Astrocyte (in vitro differentiated cells and primary cell): Measurements from ENCODE around the gene PIGQ.

Experiments
- EZH2 ChIP-seq: IDR thresholded peaks from 2 replicates; pipeline ENCODE4 v1.6.1; 2012; ENCODE audit warnings: mild to moderate bottlenecking, low read length, inconsistent platforms; ENCODE audit not compliant: insufficient read depth
- TF ChIP-seq, protein P1 (sequence below): IDR thresholded peaks from 2 replicates; pipeline ENCODE4 v1.5.1; 2011; ENCODE audit warnings: low read depth, mild to moderate bottlenecking, inconsistent platforms, low read length, moderate library complexity; ENCODE audit not compliant: insufficient read depth

DNA sequence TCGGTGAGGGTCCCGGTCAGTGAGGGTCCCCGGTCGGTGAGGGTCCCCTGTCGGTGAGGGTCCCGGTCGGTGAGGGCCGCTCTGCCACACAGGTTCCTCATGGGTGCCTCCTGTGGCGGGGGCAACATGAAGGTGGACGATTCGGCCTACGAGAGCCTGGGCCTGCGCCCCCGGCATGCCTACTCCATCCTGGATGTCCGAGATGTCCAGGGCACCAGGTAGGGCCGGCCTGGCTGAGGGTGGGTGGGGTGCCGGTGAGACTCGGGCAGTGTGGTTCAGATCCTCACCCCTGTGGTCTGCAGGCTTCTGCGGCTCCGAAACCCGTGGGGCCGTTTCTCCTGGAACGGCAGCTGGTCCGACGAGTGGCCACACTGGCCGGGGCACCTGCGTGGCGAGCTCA, 18.6 kb upstream of the PIGQ start:
- TF ChIP-seq, protein P1, sequence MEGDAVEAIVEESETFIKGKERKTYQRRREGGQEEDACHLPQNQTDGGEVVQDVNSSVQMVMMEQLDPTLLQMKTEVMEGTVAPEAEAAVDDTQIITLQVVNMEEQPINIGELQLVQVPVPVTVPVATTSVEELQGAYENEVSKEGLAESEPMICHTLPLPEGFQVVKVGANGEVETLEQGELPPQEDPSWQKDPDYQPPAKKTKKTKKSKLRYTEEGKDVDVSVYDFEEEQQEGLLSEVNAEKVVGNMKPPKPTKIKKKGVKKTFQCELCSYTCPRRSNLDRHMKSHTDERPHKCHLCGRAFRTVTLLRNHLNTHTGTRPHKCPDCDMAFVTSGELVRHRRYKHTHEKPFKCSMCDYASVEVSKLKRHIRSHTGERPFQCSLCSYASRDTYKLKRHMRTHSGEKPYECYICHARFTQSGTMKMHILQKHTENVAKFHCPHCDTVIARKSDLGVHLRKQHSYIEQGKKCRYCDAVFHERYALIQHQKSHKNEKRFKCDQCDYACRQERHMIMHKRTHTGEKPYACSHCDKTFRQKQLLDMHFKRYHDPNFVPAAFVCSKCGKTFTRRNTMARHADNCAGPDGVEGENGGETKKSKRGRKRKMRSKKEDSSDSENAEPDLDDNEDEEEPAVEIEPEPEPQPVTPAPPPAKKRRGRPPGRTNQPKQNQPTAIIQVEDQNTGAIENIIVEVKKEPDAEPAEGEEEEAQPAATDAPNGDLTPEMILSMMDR, result no peak
- no peak for TF ChIP-seq EZH2
